Measurements from ENCODE around the gene DDX59.

DNA sequence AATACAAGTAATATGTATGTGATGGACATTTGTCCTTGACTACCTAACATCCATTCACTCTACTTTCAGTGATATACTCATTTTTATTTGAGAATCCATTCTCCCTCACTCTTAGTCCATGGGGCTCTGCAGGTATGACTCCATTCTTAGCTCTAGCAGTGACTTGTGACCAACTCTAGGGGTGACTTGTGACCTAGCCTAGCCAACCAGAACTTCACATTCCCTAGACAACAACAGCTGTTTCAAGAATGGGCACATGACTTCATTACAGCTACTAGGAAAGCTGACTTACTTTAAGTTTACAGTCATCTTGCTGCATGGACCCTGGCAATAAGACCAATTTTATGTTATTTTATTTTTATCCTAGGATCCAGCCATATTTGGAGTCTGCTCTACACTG lies 23.6 kb upstream of the DDX59 start:
- no peak for TF ChIP-seq ZNF221 (tag by site-specific recombination; IDR thresholded peaks at IDR 0.05; ENCODE audit: borderline replicate concordance)
- no peak for TF ChIP-seq BCL11A (tag by site-specific recombination; IDR thresholded peaks at IDR 0.05; ENCODE audit: low read depth)
- TF ChIP-seq, protein P1, sequence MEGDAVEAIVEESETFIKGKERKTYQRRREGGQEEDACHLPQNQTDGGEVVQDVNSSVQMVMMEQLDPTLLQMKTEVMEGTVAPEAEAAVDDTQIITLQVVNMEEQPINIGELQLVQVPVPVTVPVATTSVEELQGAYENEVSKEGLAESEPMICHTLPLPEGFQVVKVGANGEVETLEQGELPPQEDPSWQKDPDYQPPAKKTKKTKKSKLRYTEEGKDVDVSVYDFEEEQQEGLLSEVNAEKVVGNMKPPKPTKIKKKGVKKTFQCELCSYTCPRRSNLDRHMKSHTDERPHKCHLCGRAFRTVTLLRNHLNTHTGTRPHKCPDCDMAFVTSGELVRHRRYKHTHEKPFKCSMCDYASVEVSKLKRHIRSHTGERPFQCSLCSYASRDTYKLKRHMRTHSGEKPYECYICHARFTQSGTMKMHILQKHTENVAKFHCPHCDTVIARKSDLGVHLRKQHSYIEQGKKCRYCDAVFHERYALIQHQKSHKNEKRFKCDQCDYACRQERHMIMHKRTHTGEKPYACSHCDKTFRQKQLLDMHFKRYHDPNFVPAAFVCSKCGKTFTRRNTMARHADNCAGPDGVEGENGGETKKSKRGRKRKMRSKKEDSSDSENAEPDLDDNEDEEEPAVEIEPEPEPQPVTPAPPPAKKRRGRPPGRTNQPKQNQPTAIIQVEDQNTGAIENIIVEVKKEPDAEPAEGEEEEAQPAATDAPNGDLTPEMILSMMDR (tag by site-specific recombination; IDR thresholded peaks at IDR 0.05) = no peak
- no peak for TF ChIP-seq ZNF473 (tag by site-specific recombination; IDR thresholded peaks at IDR 0.05)
- TF ChIP-seq, protein P2, sequence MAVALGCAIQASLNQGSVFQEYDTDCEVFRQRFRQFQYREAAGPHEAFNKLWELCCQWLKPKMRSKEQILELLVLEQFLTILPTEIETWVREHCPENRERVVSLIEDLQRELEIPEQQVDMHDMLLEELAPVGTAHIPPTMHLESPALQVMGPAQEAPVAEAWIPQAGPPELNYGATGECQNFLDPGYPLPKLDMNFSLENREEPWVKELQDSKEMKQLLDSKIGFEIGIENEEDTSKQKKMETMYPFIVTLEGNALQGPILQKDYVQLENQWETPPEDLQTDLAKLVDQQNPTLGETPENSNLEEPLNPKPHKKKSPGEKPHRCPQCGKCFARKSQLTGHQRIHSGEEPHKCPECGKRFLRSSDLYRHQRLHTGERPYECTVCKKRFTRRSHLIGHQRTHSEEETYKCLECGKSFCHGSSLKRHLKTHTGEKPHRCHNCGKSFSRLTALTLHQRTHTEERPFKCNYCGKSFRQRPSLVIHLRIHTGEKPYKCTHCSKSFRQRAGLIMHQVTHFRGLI (tag by site-specific recombination; IDR thresholded peaks at IDR 0.05) = no peak
- TF ChIP-seq ZNF621 (tag by site-specific recombination; IDR thresholded peaks at IDR 0.05) = no peak
- TF ChIP-seq, protein P3, sequence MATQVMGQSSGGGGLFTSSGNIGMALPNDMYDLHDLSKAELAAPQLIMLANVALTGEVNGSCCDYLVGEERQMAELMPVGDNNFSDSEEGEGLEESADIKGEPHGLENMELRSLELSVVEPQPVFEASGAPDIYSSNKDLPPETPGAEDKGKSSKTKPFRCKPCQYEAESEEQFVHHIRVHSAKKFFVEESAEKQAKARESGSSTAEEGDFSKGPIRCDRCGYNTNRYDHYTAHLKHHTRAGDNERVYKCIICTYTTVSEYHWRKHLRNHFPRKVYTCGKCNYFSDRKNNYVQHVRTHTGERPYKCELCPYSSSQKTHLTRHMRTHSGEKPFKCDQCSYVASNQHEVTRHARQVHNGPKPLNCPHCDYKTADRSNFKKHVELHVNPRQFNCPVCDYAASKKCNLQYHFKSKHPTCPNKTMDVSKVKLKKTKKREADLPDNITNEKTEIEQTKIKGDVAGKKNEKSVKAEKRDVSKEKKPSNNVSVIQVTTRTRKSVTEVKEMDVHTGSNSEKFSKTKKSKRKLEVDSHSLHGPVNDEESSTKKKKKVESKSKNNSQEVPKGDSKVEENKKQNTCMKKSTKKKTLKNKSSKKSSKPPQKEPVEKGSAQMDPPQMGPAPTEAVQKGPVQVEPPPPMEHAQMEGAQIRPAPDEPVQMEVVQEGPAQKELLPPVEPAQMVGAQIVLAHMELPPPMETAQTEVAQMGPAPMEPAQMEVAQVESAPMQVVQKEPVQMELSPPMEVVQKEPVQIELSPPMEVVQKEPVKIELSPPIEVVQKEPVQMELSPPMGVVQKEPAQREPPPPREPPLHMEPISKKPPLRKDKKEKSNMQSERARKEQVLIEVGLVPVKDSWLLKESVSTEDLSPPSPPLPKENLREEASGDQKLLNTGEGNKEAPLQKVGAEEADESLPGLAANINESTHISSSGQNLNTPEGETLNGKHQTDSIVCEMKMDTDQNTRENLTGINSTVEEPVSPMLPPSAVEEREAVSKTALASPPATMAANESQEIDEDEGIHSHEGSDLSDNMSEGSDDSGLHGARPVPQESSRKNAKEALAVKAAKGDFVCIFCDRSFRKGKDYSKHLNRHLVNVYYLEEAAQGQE (tag by site-specific recombination; IDR thresholded peaks at IDR 0.05) = no peak
- no peak for TF ChIP-seq YY1 (tag by site-specific recombination; IDR thresholded peaks at IDR 0.05)
- no peak for TF ChIP-seq KLF7 (tag by site-specific recombination; IDR thresholded peaks at IDR 0.05; ENCODE audit: borderline replicate concordance)
- no peak for TF ChIP-seq ZNF777 (tag by site-specific recombination; IDR thresholded peaks at IDR 0.05; ENCODE audit: borderline replicate concordance)
- TF ChIP-seq, protein P4, sequence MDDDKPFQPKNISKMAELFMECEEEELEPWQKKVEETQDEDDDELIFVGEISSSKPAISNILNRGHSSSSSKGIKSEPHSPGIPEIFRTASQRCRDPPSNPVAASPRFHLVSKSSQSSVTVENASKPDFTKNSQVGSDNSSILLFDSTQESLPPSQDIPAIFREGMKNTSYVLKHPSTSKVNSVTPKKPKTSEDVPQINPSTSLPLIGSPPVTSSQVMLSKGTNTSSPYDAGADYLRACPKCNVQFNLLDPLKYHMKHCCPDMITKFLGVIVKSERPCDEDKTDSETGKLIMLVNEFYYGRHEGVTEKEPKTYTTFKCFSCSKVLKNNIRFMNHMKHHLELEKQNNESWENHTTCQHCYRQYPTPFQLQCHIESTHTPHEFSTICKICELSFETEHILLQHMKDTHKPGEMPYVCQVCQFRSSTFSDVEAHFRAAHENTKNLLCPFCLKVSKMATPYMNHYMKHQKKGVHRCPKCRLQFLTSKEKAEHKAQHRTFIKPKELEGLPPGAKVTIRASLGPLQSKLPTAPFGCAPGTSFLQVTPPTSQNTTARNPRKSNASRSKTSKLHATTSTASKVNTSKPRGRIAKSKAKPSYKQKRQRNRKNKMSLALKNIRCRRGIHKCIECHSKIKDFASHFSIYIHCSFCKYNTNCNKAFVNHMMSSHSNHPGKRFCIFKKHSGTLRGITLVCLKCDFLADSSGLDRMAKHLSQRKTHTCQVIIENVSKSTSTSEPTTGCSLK (tag by site-specific recombination; IDR thresholded peaks at IDR 0.05) = no peak
- no peak for TF ChIP-seq ZNF76 (tag by site-specific recombination; IDR thresholded peaks at IDR 0.05; ENCODE audit: borderline replicate concordance, low read depth)
